ENCODE measurements around the gene TRIM2. TPM values are rescaled to one million over a fixed set of nuclear protein-coding genes. Genes with fewer than 3 reads are reported as not detected.

The TRIM2 gene
- total RNA-seq, 1 donor from 2014 or later, result 35.9 TPM

- intact Hi-C loops (cut with DNase I), result no loop called here
- TF ChIP-seq, protein P1, sequence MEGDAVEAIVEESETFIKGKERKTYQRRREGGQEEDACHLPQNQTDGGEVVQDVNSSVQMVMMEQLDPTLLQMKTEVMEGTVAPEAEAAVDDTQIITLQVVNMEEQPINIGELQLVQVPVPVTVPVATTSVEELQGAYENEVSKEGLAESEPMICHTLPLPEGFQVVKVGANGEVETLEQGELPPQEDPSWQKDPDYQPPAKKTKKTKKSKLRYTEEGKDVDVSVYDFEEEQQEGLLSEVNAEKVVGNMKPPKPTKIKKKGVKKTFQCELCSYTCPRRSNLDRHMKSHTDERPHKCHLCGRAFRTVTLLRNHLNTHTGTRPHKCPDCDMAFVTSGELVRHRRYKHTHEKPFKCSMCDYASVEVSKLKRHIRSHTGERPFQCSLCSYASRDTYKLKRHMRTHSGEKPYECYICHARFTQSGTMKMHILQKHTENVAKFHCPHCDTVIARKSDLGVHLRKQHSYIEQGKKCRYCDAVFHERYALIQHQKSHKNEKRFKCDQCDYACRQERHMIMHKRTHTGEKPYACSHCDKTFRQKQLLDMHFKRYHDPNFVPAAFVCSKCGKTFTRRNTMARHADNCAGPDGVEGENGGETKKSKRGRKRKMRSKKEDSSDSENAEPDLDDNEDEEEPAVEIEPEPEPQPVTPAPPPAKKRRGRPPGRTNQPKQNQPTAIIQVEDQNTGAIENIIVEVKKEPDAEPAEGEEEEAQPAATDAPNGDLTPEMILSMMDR (IDR thresholded peaks at IDR 0.05), result no peak
- Histone ChIP-seq H3K4me3 (no peak overlapping the region), H3K27ac (no peak overlapping the region), H3K27me3 (no peaks in the 10 kb centered on the region), H3K9me3 (no peaks in the 10 kb centered on the region), H3K36me3 (no peaks in the 10 kb centered on the region), H3K4me1 (no peaks in the 10 kb centered on the region)
- DNase-seq, result no peak
- ATAC-seq, result no peak
These were observed 22.5 kb upstream of the TRIM2 start for GRCh38 chr4:153181700-153182099.

DNA sequence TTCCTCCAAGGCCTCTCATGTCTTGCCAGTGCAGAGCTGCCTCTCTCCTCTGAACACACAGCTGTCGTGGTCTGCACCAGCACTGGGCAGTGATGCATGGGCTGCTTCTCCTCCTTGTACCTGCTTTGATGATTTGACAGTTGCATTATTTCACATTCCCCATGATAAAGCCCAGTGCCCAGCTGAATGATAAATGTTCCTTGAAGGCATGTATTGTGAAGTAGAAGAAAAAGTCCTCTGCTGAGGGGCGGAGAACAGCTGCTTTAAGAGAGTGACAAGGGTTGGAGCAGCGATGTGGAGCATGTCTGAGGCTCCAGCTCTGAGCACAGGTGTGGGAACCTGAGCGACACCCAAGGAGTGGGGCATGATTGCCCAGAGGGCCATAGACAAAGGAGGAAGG lies 21.1 kb upstream of the TRIM2 start:
- Histone ChIP-seq H3K4me3 (no peak overlapping the region), H3K36me3 (no peaks in the 10 kb centered on the region), H3K27ac (no peak overlapping the region), H3K4me1 (no peaks in the 10 kb centered on the region), H3K27me3 (no peaks in the 10 kb centered on the region), H3K9me3 (no peaks in the 10 kb centered on the region)
- TF ChIP-seq, protein P1 (IDR thresholded peaks at IDR 0.05), result no peak
- ATAC-seq, result no peak
- intact Hi-C loops (cut with DNase I), result no loop called here
- DNase-seq, result no peak

- TF ChIP-seq, protein P1 (IDR thresholded peaks at IDR 0.05), result no peak
- H3K27ac ChIP-seq, result no peak overlapping the region
- H3K4me3 ChIP-seq, result no peak overlapping the region
- no peaks in the 10 kb centered on the region for H3K4me1 ChIP-seq
- no peak for ATAC-seq
- intact Hi-C loops (cut with DNase I), result no loop called here
- H3K9me3 ChIP-seq, result no peaks in the 10 kb centered on the region
- no peaks in the 10 kb centered on the region for H3K27me3 ChIP-seq
- no peak for DNase-seq
- H3K36me3 ChIP-seq, result no peaks in the 10 kb centered on the region
These were observed 18.9 kb upstream of the TRIM2 start for GRCh38 chr4:153185331-153185852.

GRCh38 chr4:153186046-153186728 lies 18.1 kb upstream of the TRIM2 start:
- H3K4me1 ChIP-seq, result no peaks in the 10 kb centered on the region
- H3K4me3 ChIP-seq, result no peak overlapping the region
- TF ChIP-seq, protein P1 (IDR thresholded peaks at IDR 0.05), result no peak
- DNase-seq (no peak), ATAC-seq (peak; percentile 66)
- intact Hi-C loops (cut with DNase I), result no loop called here
- no peaks in the 10 kb centered on the region for H3K9me3 ChIP-seq
- H3K27ac ChIP-seq, result no peak overlapping the region
- no peaks in the 10 kb centered on the region for H3K27me3 ChIP-seq
- H3K36me3 ChIP-seq, result no peaks in the 10 kb centered on the region

DNA sequence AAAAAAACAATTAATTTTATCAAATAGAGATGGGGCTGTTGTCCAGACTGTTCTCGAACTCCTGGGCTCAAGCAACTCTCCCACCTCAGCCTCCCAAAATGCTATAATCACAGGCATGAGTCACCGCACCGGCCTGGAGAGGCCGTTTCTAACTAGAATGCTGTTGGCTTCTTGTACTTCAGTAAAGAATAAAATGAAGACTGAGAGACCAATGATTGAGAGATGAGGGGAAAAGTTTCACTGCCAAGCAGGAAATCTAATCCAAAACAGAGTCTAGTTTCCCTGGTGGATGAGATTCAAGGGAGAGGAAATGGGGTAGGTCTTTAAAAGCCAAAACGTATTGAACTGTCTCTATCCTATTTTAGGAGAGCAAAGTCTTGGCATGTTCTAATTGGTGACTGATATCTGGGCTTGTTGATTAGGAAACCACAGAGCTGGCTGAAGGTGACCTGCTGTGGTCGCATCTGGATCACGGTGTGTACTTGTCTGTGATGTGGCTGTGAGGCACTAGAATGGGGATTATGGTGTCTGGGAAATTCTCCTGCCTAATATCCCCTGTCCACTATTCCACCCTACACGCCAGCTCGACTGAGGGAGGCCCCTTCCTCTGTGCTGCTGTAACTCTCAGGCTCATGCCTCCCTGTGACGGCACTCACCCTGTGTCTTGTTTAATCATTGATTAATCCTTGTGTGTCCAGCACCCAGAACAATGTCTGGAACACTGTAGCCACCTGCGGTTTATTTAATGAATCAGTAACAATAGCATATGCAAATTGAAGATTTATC lies 15.0 kb upstream of the TRIM2 start:
- ATAC-seq, result peak; percentile 18
- no peak for DNase-seq
- Histone ChIP-seq H3K4me1 (no peaks in the 10 kb centered on the region), H3K9me3 (no peaks in the 10 kb centered on the region), H3K36me3 (no peaks in the 10 kb centered on the region), H3K27me3 (no peaks in the 10 kb centered on the region), H3K4me3 (no peak overlapping the region), H3K27ac (no peak overlapping the region)
- TF ChIP-seq, protein P1 (IDR thresholded peaks at IDR 0.05), result no peak
- intact Hi-C loops (cut with DNase I), result no loop called here

All from upper lobe of right lung (tissue), 1 donor.